ENCODE results near the gene SPIRE1. TPM values are rescaled to one million over a fixed set of nuclear protein-coding genes. Genes with fewer than 3 reads are reported as not detected.

SPIRE1 gene
- total and polyA plus RNA-seq, 2 of the 4 experiments (the other 2 are of a cell fraction) = 11.6 to 31.4 TPM

DNA sequence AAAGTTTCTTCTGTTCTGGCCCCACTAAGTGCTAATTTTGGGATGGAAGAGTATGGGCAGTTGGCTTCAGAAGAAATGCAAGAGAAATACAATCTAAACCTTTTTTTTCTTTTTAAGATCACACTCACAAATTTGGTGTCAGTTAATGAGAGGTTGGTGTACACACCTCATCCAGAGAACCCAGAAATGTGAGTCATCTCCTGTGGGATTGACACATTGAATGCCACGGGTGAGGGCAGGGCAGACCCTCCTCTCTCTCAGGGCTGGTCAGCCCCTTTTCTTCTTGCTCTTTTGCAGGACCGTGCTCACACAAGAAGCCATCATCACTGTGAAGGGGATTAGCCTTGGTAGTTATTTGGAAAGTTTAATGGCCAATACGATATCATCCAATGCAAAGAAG, 231.0 kb downstream of the SPIRE1 start:
- no peak for ATAC-seq (ENCODE audit: low read depth)
- Histone ChIP-seq H2BK15ac (ENCODE audit: low read depth, low read length) (no peak overlapping the region), H3K23ac (ENCODE audit: low read depth, low read length) (no peak overlapping the region), H3K9me3 (ENCODE audit: control insufficient read depth, insufficient read depth, low read length) (peaks cover 6% of the 10 kb centered on the region), H2AK5ac (ENCODE audit: low read depth, low read length) (no peak overlapping the region), H4K20me1 (ENCODE audit: insufficient read depth, low read length) (no peaks in the 10 kb centered on the region), H3K27me3 (ENCODE audit: control insufficient read depth, insufficient read depth, low read length) (no peaks in the 10 kb centered on the region), H3K27ac (ENCODE audit: insufficient read depth, low read length) (no peak overlapping the region), H3K4me1 (ENCODE audit: control insufficient read depth, insufficient read depth, low read length) (no peaks in the 10 kb centered on the region), H2BK5ac (ENCODE audit: low read depth, low read length, poor library complexity, severe bottlenecking) (no peak overlapping the region), H3K9ac (ENCODE audit: low read depth, low read length) (no peak overlapping the region), H3K4me3 (ENCODE audit: insufficient read depth, low read depth, low read length) (no peak overlapping the region), H2BK120ac (ENCODE audit: low read depth, low read length) (no peak overlapping the region), H3K79me1 (ENCODE audit: low read depth in 1 of 2, low read length in 2 of 2) (peaks cover 0 to 6% of the 10 kb centered on the region in 2 experiments; a peak in 1 of 4 replicates), H4K5ac (ENCODE audit: low read depth, low read length) (no peak overlapping the region), H4K91ac (ENCODE audit: insufficient read depth, low read depth, low read length) (no peak overlapping the region), H2AK9ac (replicated peaks; ENCODE audit: low read depth, low read length, poor library complexity) (no peak overlapping the region), H3K36me3 (ENCODE audit: control insufficient read depth, insufficient read depth, low read length) (peaks cover 27% of the 10 kb centered on the region), H2AFZ (replicated peaks; ENCODE audit: low read length, poor library complexity) (no peak overlapping the region), H3K56ac (ENCODE audit: extremely low read depth, insufficient read depth, low read length) (no peak overlapping the region), H3K4me2 (ENCODE audit: low read depth, low read length) (no peak overlapping the region), H3K18ac (ENCODE audit: low read depth, low read length) (no peak overlapping the region), H2BK20ac (ENCODE audit: low read depth, low read length) (no peak overlapping the region), H3K4ac (ENCODE audit: low read depth, low read length) (no peak overlapping the region), H3K9me1 (ENCODE audit: insufficient read depth, low read length) (peaks cover 14% of the 10 kb centered on the region), H4K8ac (ENCODE audit: low read depth in 2 of 2, low read length in 2 of 2) (no peak overlapping the region), H3K14ac (replicated peaks; ENCODE audit: low read depth, low read length) (no peak overlapping the region)
- BruUV-seq (replicated peaks) = no TSS peak
- no peak for DNase-seq
- TF ChIP-seq RFX5 (IDR thresholded peaks at IDR 0.05; ENCODE audit: low read depth, low read length) (no peak), MXI1 (IDR thresholded peaks at IDR 0.05; ENCODE audit: borderline replicate concordance, low read depth, low read length) (no peak), RAD21 (IDR thresholded peaks at IDR 0.05; ENCODE audit: low read length) (no peak), MAFK (IDR thresholded peaks at IDR 0.05; ENCODE audit: low read depth, low read length) (no peak), USF2 (IDR thresholded peaks at IDR 0.05; ENCODE audit: low read depth, low read length) (no peak), BHLHE40 (IDR thresholded peaks at IDR 0.05; ENCODE audit: low read depth, low read length) (no peak), SMC3 (IDR thresholded peaks at IDR 0.05; ENCODE audit: low read depth, low read length) (no peak), FOS (IDR thresholded peaks at IDR 0.05; ENCODE audit: low read depth, low read length) (no peak), MAZ (IDR thresholded peaks at IDR 0.05; ENCODE audit: borderline replicate concordance, low read depth, low read length) (no peak), POLR2A (IDR thresholded peaks at IDR 0.05; ENCODE audit: low read depth, low read length) (no peak), NFE2L2 (IDR thresholded peaks at IDR 0.05; ENCODE audit: low read depth, low read length) (no peak), CHD1 (IDR thresholded peaks at IDR 0.05; ENCODE audit: low read depth, low read length) (no peak), CEBPB (IDR thresholded peaks at IDR 0.05; ENCODE audit: low read depth, low read length) (no peak), RCOR1 (IDR thresholded peaks at IDR 0.05; ENCODE audit: insufficient replicate concordance, low read length) (no peak), CTCF (conservative IDR thresholded peaks at IDR 0.05; ENCODE audit: low read depth, low read length) (no peak)
- TF ChIP-seq, protein P1, sequence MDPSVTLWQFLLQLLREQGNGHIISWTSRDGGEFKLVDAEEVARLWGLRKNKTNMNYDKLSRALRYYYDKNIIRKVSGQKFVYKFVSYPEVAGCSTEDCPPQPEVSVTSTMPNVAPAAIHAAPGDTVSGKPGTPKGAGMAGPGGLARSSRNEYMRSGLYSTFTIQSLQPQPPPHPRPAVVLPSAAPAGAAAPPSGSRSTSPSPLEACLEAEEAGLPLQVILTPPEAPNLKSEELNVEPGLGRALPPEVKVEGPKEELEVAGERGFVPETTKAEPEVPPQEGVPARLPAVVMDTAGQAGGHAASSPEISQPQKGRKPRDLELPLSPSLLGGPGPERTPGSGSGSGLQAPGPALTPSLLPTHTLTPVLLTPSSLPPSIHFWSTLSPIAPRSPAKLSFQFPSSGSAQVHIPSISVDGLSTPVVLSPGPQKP (IDR thresholded peaks at IDR 0.05; ENCODE audit: borderline replicate concordance, low read depth, low read length) = no peak
- WGBS, 2 experiments (ENCODE audit: extremely low coverage in 2 of 2, insufficient read length in 1 of 2) = no CpG with 5 or more reads among the region's 3 CpGs
- CTCF ChIA-PET = no interaction called here
- in situ Hi-C loops (cut with MboI; ENCODE audit: low sequenced_read_pairs) = no loop called here
- POLR2A ChIA-PET (ENCODE audit: unreplicated experiment) = no interaction called here
- dilution Hi-C loops (cut with HindIII; ENCODE audit: low sequenced_read_pairs, unreplicated experiment) = loop anchor here (25.0 kb wide), 1 partner anchor 360 kb away; no protein-coding TSS in a partner anchor
- intact Hi-C loops (cut with micrococcal nuclease) = no loop called here

Data from IMR-90 (cell line).